ENCODE measurements around the gene EMID1.
"Not testable (repeated sequence)": the region's sequence is repeated elsewhere in the genome, so short reads cannot be mapped to it uniquely, and the experiment has no call there.

The EMID1 gene

DNA sequence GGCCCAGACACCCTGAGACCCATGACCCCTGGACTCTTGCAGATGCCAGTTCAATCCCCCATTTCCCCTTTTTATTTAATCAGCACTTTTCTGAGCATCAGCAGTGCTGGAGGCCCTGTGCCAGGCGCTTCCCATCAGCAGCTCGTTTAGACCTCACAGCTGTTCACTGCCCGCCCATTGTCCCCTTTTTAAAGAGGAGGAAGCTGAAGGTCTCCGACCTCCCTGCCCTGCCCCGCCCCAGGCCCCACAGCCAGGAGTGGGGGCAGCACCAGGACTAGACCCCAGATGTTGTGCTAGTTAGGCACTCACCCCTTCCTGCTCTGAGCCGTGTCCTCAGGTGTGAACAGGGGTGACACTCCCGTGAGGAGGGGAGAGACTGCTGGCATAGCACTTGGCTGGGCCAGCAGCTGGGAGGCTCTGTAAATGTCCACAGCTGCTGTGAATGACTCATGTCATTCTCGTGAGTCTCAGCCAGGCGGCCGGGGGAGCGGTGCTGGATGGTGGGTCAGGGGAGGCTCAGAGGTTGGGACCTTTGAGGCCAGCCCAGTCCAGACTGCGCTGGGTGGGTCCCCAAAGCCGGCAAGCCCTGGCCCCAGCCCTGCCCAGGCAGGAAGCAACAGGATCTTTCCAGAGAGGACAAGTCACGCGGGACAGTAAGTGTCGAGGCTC is 19.9 kb downstream of the EMID1 start:
- Mint-ChIP-seq H3K9me3 (no peaks in the 10 kb centered on the region), H3K27ac (no peak overlapping the region), H3K4me1 (ENCODE audit: low read depth) (no peaks in the 10 kb centered on the region), H3K4me3 (no peak overlapping the region), H3K27me3 (ENCODE audit: low read depth) (no peaks in the 10 kb centered on the region), H3K36me3 (ENCODE audit: low read depth) (no peaks in the 10 kb centered on the region)

DNA sequence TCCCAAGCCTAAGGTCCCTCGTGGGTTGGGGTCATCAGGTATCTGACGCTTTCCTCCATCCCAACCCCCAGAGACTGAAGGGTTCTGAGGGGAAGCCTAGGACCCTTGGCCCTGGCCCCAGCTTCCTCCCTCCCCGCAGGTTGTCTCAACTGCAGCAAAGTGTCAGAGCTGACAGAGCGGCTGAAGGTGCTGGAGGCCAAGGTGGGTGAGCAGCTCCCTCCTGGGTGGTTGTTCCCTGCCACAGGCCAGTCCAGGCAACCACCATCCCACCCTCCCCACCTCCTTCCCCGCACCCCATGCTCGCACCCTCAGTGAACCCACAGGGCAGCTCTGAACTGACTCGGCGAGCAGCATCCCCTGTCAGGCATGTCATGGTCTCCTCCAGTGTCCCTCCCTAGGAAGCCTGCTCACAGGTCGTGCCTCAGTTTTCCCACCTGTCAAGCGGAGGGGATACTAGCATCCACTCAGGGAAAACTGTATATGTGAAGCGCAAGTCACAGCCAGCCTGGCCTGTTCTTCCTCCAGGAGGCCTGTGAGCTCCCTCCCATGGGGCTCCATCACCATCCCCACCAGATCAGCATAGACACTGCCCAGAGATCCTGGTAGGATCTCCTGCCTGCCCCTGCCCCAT is 20.8 kb downstream of the EMID1 start:
- Mint-ChIP-seq H3K27me3 (ENCODE audit: low read depth) (no peaks in the 10 kb centered on the region), H3K4me1 (ENCODE audit: low read depth) (no peaks in the 10 kb centered on the region), H3K27ac (no peak overlapping the region), H3K36me3 (ENCODE audit: low read depth) (no peaks in the 10 kb centered on the region), H3K4me3 (no peak overlapping the region), H3K9me3 (no peaks in the 10 kb centered on the region)

DNA sequence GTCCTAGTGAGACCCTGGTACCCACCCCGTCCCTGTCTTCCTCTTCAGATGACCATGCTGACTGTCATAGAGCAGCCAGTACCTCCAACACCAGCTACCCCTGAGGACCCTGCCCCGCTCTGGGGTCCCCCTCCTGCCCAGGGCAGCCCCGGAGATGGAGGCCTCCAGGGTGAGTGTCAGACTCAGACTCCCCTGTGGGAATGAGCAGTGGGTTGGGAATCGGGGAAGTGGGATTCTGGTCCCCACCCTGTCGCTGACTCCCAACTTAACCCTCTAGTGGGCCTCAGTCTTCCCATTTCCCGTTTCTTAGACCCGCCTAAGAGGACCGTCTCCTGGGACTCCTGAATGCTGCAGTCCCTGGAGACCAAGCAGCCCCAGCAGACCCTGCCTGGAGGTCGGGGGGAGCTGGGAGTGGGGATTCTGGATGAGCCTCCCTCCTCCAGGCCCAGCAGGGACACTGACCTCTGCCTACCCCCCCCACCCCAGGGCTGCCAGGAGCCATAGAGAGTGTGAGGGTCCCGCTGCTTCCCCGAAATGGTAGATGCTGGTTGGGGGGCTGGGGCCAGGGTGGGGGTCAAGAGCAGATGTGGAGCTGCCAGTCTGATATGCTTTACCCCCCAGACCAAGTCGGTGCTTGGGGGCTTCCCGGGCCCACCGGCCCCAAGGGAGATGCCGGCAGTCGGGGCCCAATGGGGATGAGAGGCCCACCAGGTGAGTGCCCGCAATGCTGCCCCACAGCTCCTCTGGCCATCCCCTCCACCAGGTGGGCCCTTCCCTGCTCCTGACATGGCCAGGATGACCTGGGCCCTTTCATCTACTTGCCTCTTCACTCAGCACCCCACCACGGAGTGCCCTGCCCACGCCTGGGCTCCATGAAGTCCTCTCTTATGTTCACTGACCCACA is 25.5 kb downstream of the EMID1 start:
- Mint-ChIP-seq H3K36me3 (ENCODE audit: low read depth) (no peaks in the 10 kb centered on the region), H3K4me3 (no peak overlapping the region), H3K27ac (no peak overlapping the region), H3K27me3 (ENCODE audit: low read depth) (no peaks in the 10 kb centered on the region), H3K9me3 (no peaks in the 10 kb centered on the region), H3K4me1 (ENCODE audit: low read depth) (no peaks in the 10 kb centered on the region)

DNA sequence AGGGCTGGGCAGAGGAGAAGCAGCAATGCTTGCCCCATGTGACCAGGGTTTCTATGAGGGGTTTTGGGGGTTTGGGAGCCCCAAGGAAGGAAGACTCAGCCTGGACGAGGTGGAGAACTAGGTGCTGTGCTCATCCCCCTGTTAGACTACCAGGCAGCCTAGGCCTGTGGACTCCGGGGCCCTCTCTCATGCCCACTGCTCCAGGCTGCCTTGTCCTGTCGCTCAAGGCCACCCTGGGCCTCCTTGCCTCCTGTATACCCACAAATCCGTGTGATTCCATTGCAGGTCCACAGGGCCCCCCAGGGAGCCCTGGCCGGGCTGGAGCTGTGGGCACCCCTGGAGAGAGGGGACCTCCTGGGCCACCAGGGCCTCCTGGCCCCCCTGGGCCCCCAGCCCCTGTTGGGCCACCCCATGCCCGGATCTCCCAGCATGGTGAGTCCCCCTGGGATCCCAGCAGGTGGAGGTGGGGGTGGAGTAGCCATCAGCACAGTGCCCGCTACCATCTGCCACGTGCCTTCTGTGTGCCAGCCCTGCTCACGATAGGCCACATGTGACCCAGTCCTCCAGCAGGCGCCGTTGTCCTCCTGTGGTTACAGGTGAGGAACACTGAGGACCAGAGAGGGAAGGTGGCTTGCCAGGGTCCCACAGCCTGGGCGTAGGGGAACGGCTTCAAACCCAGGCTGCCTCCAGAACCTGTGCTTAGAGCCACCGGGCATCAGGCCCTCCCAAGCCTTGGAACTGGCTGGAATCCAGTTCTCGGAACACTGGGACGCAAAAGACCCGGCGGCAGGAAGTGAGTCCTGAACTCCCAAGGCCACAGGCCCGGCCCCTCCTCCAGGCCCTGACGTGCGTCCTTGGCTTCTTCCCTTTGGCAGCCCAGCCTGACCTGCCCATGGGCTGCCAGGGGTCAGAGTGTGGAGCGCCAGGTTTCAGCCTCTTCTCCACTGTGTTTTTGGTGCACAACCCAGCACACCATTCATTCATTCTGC is 26.6 kb downstream of the EMID1 start:
- H3K27me3 Mint-ChIP-seq (ENCODE audit: low read depth): no peaks in the 10 kb centered on the region
- H3K27ac Mint-ChIP-seq: no peak overlapping the region
- H3K4me3 Mint-ChIP-seq: no peak overlapping the region
- H3K9me3 Mint-ChIP-seq: no peaks in the 10 kb centered on the region
- no peaks in the 10 kb centered on the region for H3K36me3 Mint-ChIP-seq (ENCODE audit: low read depth)
- H3K4me1 Mint-ChIP-seq (ENCODE audit: low read depth): no peaks in the 10 kb centered on the region

DNA sequence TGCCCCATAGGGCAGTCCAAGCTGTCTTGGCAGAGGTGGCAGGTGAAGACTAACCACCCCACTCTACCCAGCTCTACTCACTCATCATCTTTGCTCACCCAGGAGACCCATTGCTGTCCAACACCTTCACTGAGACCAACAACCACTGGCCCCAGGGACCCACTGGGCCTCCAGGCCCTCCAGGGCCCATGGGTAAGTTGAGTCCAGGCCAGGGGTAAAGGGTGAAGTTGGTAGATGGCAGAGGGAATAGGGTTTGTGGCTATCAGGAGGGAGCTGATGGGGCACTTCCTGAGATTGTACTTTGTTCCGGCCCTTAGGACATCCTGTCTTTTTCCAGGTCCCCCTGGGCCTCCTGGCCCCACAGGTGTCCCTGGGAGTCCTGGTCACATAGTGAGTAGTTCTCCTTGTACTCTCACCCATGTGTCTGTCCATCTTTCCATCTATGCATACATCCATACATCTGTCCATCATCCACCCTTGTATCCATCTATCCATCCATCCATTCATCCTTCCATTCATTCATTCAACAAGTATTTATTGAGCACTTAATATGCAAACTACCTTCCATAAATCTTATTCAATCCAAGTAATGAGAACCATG is 27.7 kb downstream of the EMID1 start:
- Mint-ChIP-seq H3K27ac (no peak overlapping the region), H3K4me1 (ENCODE audit: low read depth) (no peaks in the 10 kb centered on the region), H3K9me3 (no peaks in the 10 kb centered on the region), H3K4me3 (no peak overlapping the region), H3K27me3 (ENCODE audit: low read depth) (no peaks in the 10 kb centered on the region), H3K36me3 (ENCODE audit: low read depth) (no peaks in the 10 kb centered on the region)

DNA sequence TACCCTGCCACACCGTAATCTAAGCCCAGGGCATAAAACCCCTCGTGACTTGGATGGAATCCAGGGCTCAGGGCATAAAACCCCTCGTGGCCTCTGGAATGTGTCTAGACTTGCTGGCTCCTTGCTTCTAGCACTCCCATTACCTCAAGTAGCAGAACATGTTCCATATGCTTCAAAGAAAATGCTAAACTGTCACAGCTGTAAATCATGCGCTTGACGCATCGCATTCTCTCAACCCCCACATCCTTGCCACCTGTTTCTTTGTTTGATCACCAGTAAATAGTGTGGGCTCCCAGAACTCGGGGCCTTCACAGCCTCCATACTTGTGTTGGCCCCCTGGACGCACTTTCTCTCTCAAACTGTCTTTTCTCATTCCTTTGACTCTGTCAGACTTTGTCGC is 34.8 kb downstream of the EMID1 start:
- peaks cover 43% of the 10 kb centered on the region for H3K27me3 Mint-ChIP-seq (ENCODE audit: low read depth)
- H3K27ac Mint-ChIP-seq; H3K36me3 Mint-ChIP-seq (ENCODE audit: low read depth); H3K4me1 Mint-ChIP-seq (ENCODE audit: low read depth); H3K4me3 Mint-ChIP-seq: not testable (repeated sequence)
- H3K9me3 Mint-ChIP-seq: peaks cover 24% of the 10 kb centered on the region

DNA sequence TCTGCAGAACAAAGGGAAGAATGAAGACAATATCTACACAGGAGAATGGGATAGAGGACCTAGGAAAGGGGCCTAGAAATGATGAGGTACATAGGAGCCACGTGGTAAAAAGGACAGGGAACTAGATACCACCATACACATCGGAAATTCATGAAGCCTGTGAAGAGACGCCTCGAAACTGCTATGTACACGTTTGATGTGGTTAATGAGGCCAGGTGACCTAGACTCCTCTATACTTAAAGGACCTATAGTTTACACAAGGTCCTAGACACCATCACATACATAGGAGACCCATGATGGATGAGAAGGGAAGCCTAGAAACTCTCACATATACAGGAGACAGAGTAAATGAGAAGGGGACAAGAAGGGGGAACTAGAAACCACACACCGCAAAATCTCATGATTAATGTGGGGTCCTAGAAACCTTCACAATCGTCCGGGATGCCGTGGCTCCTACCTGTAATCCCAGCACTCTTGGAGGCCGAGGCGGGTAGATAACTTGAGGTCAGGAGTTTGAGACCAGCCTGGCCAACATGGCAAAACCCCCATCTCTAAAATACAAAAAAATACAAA is 38.3 kb downstream of the EMID1 start:
- H3K9me3 Mint-ChIP-seq: peaks cover 24% of the 10 kb centered on the region

DNA sequence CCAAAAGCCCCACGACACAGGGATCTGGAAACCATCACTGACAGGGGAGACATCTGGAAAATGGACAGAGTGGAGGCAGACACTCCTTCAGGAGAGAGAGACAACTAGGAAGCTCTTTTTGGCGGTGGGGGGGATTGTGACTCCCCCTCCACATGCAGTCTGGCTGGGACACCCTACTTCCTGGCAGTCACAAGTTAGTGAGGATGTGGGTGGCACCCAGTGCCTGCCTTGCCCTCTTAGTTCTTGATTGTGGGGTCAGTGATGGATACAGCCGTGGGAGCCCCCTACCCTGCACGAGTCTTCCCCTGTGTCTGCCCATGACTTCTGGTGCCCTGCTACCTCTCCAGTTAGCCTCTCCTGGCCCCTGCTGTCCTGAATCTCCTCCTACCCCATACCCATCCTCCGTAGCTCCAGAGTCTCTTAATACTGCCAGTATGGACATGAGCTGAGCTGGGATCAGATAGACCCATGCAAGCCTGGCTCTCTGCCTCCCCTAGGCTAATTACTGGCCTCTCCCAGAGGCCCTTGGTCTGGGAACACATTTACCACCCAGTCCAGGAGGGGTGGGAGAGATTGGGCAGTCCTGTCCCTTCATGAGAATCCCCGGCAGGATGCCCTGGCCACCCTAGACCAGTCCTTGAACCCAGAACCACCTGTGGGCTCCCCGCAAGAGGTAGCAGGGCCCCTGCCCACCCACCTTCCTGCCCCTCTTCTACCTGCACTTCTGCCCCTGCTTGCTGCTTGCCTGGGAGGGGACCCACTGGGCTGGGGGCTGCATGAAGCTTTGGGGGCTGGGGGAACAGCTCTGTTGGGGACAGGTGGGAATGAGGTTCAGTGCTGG is 39.3 kb downstream of the EMID1 start:
- H3K27ac Mint-ChIP-seq: no peak overlapping the region
- H3K4me3 Mint-ChIP-seq: no peak overlapping the region
- peaks cover 34% of the 10 kb centered on the region for H3K27me3 Mint-ChIP-seq (ENCODE audit: low read depth)
- H3K36me3 Mint-ChIP-seq (ENCODE audit: low read depth): no peaks in the 10 kb centered on the region
- peaks cover 19% of the 10 kb centered on the region for H3K9me3 Mint-ChIP-seq
- H3K4me1 Mint-ChIP-seq (ENCODE audit: low read depth): no peaks in the 10 kb centered on the region

More for the DNA sequence above, 38.3 kb downstream of the EMID1 start:
- Mint-ChIP-seq H3K36me3 (ENCODE audit: low read depth) (no peaks in the 10 kb centered on the region), H3K4me1 (ENCODE audit: low read depth) (no peaks in the 10 kb centered on the region), H3K27ac (no peak overlapping the region), H3K27me3 (ENCODE audit: low read depth) (peaks cover 39% of the 10 kb centered on the region), H3K4me3 (no peak overlapping the region)

DNA sequence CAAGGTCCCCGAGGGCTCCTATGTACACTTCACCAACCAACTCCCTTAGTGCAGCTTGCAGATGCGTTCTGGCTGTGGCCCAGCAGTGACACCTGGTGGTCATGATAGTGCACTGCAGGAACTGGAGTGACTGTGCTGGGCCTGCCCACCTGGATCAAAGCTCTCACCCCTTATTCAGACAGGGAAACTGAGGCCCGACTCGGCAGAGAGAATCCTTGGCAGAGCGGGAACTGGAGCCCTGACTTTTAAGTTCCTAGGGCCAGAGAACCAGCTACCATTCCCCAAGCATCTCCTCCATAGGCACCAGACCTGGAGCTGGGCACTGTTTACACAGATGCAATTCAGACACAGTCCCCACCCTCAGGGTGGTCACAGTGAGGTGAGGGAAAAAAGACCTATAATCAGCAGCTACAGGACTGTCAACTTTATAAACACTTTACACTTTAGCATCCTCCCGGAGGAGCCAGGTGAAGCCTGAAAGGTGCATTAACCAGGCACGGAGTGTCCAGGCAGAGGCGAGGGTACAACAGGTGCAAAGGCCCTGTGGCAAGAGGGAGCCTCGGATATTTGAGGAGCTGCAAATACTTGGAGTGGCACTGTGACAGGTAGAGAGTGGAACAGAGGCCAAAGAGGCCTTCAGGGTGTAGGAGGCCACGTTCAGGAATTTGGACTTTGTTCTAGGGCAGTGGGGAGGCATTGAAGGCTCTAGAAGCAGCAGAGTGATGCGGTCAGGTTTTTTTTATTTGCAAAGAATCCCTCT is 40.1 kb downstream of the EMID1 start:
- peaks cover 17% of the 10 kb centered on the region for H3K9me3 Mint-ChIP-seq
- peaks cover 29% of the 10 kb centered on the region for H3K27me3 Mint-ChIP-seq (ENCODE audit: low read depth)
- H3K4me1 Mint-ChIP-seq (ENCODE audit: low read depth): no peaks in the 10 kb centered on the region
- H3K4me3 Mint-ChIP-seq: no peak overlapping the region
- H3K36me3 Mint-ChIP-seq (ENCODE audit: low read depth): no peaks in the 10 kb centered on the region
- no peak overlapping the region for H3K27ac Mint-ChIP-seq

DNA sequence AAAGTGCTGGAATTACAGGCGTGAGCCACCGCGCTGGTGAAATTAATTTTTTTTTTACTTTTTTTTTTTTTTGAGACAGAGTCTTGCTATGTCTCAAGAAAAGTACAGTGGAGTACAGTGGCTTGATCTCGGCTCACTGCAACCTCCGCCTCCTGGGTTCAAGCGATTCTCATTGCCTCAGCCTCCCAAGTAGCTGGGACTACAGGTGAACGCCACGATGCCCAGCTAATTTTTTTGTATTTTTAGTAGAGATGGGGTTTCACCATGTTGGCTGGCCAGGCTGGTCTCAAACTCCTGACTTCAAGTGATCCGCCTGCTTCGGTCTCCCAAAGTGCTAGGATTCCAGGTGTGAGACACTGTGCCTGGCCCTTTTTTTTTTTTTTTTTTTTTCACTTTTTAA is 42.2 kb downstream of the EMID1 start:
- not testable (repeated sequence) for H3K4me1 Mint-ChIP-seq (ENCODE audit: low read depth); H3K9me3 Mint-ChIP-seq; H3K4me3 Mint-ChIP-seq; H3K27ac Mint-ChIP-seq; H3K36me3 Mint-ChIP-seq (ENCODE audit: low read depth)
- H3K27me3 Mint-ChIP-seq (ENCODE audit: low read depth): peaks cover 17% of the 10 kb centered on the region

DNA sequence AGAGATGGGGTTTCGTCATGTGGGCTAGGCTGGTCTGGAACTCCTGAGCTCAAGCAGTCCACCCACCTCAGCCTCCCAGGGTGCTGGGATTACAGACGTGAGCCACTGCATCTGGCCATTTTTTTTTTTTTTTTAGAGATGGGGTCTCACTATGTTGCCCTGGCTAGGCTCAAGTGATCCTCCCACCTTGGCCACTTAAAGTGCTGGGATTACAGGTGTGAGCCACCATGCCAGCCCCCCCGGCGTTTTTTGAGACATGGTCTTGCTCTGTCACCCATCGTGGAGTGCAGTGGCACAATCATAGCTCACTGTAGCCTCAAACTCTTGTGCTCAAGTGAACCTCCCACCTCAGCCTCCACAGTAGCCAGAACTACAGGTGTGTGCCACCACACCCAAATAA is 45.6 kb downstream of the EMID1 start:
- H3K9me3 Mint-ChIP-seq: no peaks in the 10 kb centered on the region

More for the DNA sequence above, 45.6 kb downstream of the EMID1 start:
- no peak overlapping the region for H3K4me3 Mint-ChIP-seq
- no peak overlapping the region for H3K27ac Mint-ChIP-seq
- H3K4me1 Mint-ChIP-seq (ENCODE audit: low read depth): no peaks in the 10 kb centered on the region
- H3K27me3 Mint-ChIP-seq (ENCODE audit: low read depth): peaks cover 5% of the 10 kb centered on the region
- no peaks in the 10 kb centered on the region for H3K36me3 Mint-ChIP-seq (ENCODE audit: low read depth)

Measured in T-helper 1 cell treated with Interleukin-12 subunit alpha and Interleukin-12 subunit beta and Interleukin-4 antibody, amounts not matched to agents 30 μg/mL and 1 μg/mL, for 36 hours (primary cell).